ENCODE data around the gene EMC9.

Gene EMC9, protein sequence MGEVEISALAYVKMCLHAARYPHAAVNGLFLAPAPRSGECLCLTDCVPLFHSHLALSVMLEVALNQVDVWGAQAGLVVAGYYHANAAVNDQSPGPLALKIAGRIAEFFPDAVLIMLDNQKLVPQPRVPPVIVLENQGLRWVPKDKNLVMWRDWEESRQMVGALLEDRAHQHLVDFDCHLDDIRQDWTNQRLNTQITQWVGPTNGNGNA

DNA sequence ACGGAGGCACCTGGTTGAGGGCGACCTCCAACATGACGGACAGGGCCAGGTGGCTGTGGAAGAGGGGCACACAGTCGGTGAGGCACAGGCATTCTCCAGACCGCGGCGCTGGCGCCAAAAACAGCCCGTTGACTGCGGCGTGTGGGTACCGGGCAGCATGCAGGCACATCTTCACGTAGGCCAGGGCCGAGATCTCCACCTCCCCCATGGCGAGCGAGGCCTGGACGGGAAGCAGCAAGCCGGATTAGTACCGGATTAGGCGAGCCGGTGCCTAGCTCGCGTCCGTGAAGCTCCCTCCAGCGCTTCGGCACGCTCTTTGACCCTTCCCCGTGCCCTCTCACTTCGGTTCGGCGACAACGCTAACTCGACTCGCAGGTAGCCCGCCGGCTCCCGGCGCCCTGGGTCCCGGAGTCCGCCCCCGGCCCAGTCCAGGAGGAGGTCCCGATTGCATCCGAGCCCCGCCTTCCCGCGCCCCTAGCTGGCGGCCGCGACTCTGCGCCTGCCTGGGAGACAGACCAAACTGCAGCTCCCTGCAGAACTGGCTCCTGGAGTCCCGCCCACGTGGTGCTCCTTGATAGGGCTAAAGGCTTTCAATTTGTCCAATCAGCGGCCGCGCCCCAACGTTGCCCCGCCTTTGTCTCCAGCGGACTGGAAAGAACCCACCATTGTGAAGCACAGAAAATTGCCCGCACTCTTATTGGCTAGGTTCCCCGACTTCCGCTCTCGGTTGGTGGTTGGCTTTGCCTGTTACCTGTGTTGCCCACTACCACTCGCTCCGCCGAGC, at the start of gene EMC9:
EMC9 (minus strand) TSS at position 495 of the 784 bp plus-strand sequence; CDS start at position 208, 287 bp downstream.
- FAIRE-seq (peak; percentile 96), DNase-seq (ENCODE audit: insufficient read length, low spot score) (peak; percentile 93)

GRCh38 chr14:24190416-24190815, 49.0 kb upstream of the EMC9 start:
- FAIRE-seq = no peak
- DNase-seq (ENCODE audit: insufficient read length, low spot score) = no peak

DNA sequence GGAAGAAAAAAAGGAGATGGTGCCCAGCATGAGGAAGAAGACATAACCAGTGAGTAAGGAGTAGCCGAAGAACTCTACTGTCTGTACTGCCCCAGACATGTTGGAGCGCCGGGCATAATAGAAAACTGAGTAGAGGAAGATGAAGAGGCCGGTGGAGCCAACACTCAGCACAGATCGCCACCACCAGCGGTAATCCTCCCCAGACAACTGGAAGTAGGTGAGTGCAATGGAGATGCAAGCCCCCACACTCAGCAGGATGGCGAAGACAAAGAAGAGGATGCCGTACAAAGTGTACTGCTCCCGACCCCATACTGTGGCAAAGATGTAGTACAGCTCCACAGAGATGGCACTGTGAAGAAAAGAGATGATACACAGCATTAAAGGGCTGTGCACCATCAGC, 48.1 kb upstream of the EMC9 start:
- FAIRE-seq (no peak), DNase-seq (ENCODE audit: insufficient read length, low spot score) (no peak)

- no peak for DNase-seq (ENCODE audit: insufficient read length, low spot score)
- no peak for FAIRE-seq
Measured at GRCh38 chr14:24189059-24189375, 47.6 kb upstream of the EMC9 start.

- DNase-seq (ENCODE audit: insufficient read length, low spot score) = peak; percentile 99
- peak; percentile 82 for FAIRE-seq
Measured at GRCh38 chr14:24188251-24189058, 47.1 kb upstream of the EMC9 start, which contains the start of gene IPO4. IPO4 (minus strand) TSS chr14:24188816; CDS start chr14:24188787, 29 bp downstream.

DNA sequence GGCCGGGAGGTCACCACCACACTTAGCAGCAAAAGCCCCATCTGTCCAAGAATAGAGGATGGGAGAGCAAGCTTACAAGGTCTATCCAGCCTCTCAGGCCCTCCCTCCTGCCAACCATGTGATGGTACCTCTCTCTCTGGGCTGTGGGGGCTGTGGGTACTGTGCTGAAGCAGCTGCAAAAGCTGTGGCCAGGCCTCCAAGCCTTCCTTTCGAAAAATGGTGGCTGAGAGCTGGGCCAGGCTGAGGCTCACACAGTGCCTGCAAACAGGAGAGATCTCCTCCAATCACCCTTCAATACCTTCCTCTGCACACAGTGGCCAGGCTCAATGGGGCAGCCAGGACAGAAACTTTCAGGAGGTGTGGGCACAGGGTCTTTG, 46.1 kb upstream of the EMC9 start:
- DNase-seq (ENCODE audit: insufficient read length, low spot score) = no peak
- no peak for FAIRE-seq

- DNase-seq (ENCODE audit: insufficient read length, low spot score) (no peak), FAIRE-seq (no peak)
Measured at GRCh38 chr14:24186831-24187538, 45.6 kb upstream of the EMC9 start.

- FAIRE-seq = no peak
- no peak for DNase-seq (ENCODE audit: insufficient read length, low spot score)
Measured at GRCh38 chr14:24185741-24186140, 44.4 kb upstream of the EMC9 start.

DNA sequence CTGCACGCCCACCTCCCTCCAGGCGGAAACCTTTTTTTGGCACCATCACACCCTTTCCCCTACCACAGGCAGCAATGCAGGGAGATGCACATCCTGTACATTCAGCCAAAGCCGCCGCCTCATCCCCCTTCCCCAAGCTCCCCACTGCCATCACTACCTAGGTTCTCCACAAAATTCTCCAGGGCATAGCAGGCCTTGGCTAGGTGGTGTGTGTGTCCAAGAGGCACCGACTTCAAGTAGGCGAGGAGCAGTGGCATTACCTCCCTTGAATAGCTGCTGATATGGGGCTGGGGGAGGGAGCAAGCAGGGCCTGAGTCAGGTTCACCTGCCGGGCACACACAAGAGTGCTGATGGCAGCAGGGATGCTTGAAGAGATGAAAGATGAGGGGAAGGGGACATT, 43.6 kb upstream of the EMC9 start:
- DNase-seq (ENCODE audit: insufficient read length, low spot score) (no peak), FAIRE-seq (no peak)

- DNase-seq (ENCODE audit: insufficient read length, low spot score) (no peak), FAIRE-seq (no peak)
Measured at GRCh38 chr14:24184104-24184970, 42.9 kb upstream of the EMC9 start.

GRCh38 chr14:24183014-24183481, 41.7 kb upstream of the EMC9 start:
- DNase-seq (ENCODE audit: insufficient read length, low spot score) = no peak
- no peak for FAIRE-seq

GRCh38 chr14:24182110-24182882, 40.9 kb upstream of the EMC9 start:
- FAIRE-seq = no peak
- DNase-seq (ENCODE audit: insufficient read length, low spot score) = no peak

DNA sequence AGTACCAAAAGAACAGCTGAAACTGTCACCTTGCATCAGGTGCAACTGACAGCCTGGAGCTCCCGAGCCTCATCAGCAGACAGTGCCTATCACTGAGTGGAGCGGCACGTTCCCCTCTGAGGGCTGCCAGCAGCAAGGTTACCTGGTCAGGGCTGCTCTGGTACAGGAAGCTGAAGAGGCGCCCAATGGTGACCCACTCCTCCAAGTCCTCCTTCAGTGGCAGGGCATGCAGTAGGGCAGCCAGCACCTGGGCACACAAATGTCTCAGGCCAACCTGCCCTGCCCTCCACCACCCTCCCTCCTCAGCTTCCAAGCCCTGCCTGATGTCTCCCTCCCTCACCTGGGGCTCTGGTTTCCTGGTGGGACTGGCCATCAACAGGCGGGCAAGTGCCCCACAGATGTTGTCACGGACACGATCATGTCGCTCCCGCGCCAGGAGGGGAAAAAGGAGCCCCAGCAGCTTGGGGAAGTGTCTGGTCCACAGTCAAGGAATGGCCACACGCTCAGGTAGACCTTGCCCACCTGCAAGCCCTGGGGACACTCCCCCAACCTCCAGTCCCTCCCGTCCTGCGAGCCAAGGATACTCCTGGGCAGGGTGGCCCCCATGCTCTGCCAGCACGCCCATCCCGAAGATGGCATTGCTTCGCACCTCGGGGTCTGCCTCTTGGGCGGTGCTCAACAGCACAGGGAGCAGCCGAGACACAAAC, 40.1 kb upstream of the EMC9 start:
- no peak for DNase-seq (ENCODE audit: insufficient read length, low spot score)
- no peak for FAIRE-seq

GRCh38 chr14:24179961-24180796, 38.8 kb upstream of the EMC9 start:
- FAIRE-seq (no peak), DNase-seq (ENCODE audit: insufficient read length, low spot score) (no peak)

GRCh38 chr14:24179294-24179960, 38.0 kb upstream of the EMC9 start:
- DNase-seq (ENCODE audit: insufficient read length, low spot score) (no peak), FAIRE-seq (no peak)

GRCh38 chr14:24178399-24179178, 37.2 kb upstream of the EMC9 start:
- FAIRE-seq = no peak
- DNase-seq (ENCODE audit: insufficient read length, low spot score) = no peak
